Immature natural killer cell (primary cell): ENCODE measurements around the gene C19orf25. TPM values are rescaled to one million over a fixed set of nuclear protein-coding genes. Genes with fewer than 3 reads are reported as not detected.
"Not testable (repeated sequence)": the region's sequence is repeated elsewhere in the genome, so short reads cannot be mapped to it uniquely, and the experiment has no call there.

ENCODE experiments used
- DNase-seq, 3 donors: peaks; one replicate each; pipeline ENCODE4 v3.0.0; 2022; ENCODE audit warnings: mixed read lengths in 1 of 3
- H3K27ac Mint-ChIP-seq, 6 donors: one replicate each; pipeline ENCODE4 v1.8.0; 2020; ENCODE audit warnings: mixed read lengths in 6 of 6, mild to moderate bottlenecking in 5 of 6, inconsistent platforms in 4 of 6, moderate library complexity in 3 of 6
- H3K27me3 Mint-ChIP-seq, 3 donors: one replicate each; pipeline ENCODE4 v1.8.0; 2020 to 2021; ENCODE audit warnings: low read depth in 3 of 3, mild to moderate bottlenecking in 3 of 3, mixed read lengths in 3 of 3, moderate library complexity in 3 of 3, inconsistent platforms in 1 of 3
- H3K36me3 Mint-ChIP-seq, 3 donors: one replicate each; pipeline ENCODE4 v1.8.0; 2020; ENCODE audit warnings: mixed read lengths in 3 of 3, inconsistent platforms in 2 of 3, mild to moderate bottlenecking in 2 of 3
- H3K4me1 Mint-ChIP-seq, 2 donors: one replicate each; pipeline ENCODE4 v1.8.0; 2020; ENCODE audit warnings: inconsistent platforms in 2 of 2, mild to moderate bottlenecking in 2 of 2, mixed read lengths in 2 of 2, moderate library complexity in 1 of 2
- H3K4me3 Mint-ChIP-seq, 5 donors: one replicate each; pipeline ENCODE4 v1.8.0; 2020; ENCODE audit warnings: mild to moderate bottlenecking in 5 of 5, mixed read lengths in 5 of 5, inconsistent platforms in 3 of 5, moderate library complexity in 3 of 5
- H3K9me3 Mint-ChIP-seq, 6 donors: one replicate each; pipeline ENCODE4 v1.8.0; 2020; ENCODE audit warnings: mild to moderate bottlenecking in 6 of 6, mixed read lengths in 6 of 6, inconsistent platforms in 4 of 6, moderate library complexity in 3 of 6
- polyA plus RNA-seq, 3 donors: library from polyadenylated mRNA; unstranded; fragments of 300-500 nt; fragmentation: Illumina TruSeq; gene quantifications; one replicate each; pipeline ENCODE4 v1.2.3, GENCODE V29; 2021

C19orf25 gene
- polyA plus RNA-seq, 3 donors from 2014 or later: 57.4 to 61.6 (median 61.2) TPM

DNA sequence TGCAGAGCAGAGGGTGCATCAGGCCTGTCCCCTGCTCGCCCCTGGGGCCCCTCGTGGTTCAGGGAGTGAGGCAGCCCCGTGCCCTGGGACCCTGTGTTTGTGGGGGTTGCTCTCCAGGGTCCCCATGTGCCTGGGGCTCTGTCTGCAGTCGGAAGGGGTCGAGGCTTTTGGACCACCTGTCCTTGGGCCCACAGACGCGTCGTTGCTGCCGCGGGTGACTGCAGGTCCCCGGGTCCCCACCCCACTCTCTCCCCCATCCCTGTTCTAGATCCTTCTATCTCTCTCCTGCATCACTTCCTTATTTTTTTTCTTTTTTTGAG lies 9.2 kb upstream of the C19orf25 start:
- Mint-ChIP-seq H3K4me3 (no peak overlapping the region), H3K27ac (no peak overlapping the region), H3K36me3 (no peaks in the 10 kb centered on the region), H3K4me1 (peaks cover 12 to 14% of the 10 kb centered on the region in 2 donors), H3K9me3 (no peaks in the 10 kb centered on the region), H3K27me3 (peaks cover 6 to 7% (median 6%) of the 10 kb centered on the region in 3 donors)
- no peak for DNase-seq

GRCh38 chr19:1487576-1488281 lies 8.7 kb upstream of the C19orf25 start:
- Mint-ChIP-seq H3K4me3 (no peak overlapping the region), H3K9me3 (no peaks in the 10 kb centered on the region), H3K4me1 (peaks cover 12 to 14% of the 10 kb centered on the region in 2 donors), H3K36me3 (no peaks in the 10 kb centered on the region), H3K27ac (no peak overlapping the region), H3K27me3 (peaks cover 6 to 7% (median 6%) of the 10 kb centered on the region in 3 donors)
- DNase-seq: no peak

GRCh38 chr19:1486720-1487575 lies 7.9 kb upstream of the C19orf25 start:
- DNase-seq: no peak
- Mint-ChIP-seq H3K27ac (no peak overlapping the region), H3K4me1 (peaks cover 11 to 14% of the 10 kb centered on the region in 2 donors), H3K4me3 (no peak overlapping the region), H3K9me3 (no peaks in the 10 kb centered on the region), H3K36me3 (no peaks in the 10 kb centered on the region), H3K27me3 (peaks cover 6 to 7% (median 6%) of the 10 kb centered on the region in 3 donors)

DNA sequence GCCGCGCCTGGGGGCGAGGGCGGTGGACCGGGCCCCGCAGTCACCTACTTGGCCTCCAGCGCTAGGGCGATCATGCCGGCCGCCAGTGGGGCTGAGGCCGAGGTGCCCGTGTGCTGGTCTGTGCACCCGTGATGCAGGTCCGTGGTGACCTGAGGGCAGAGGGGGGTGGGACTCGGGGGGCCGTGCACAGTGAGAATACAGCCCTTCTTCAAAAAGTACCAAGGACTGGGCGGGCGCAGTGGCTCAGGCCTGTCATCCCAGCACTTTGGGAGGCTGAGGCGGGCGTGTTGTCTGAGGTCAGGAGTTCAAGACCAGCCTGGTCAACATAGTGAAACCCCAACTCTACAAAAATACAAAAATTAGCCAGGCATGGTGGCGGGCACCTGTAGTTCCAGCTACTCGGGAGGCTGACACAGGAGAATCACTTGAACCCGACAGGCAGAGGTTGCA lies 5.0 kb upstream of the C19orf25 start:
- H3K27ac Mint-ChIP-seq: no peak overlapping the region
- DNase-seq: no peak
- peaks cover 4 to 6% of the 10 kb centered on the region in 2 donors for H3K4me1 Mint-ChIP-seq
- H3K4me3 Mint-ChIP-seq: no peak overlapping the region
- no peaks in the 10 kb centered on the region for H3K9me3 Mint-ChIP-seq
- H3K27me3 Mint-ChIP-seq: peaks cover 3 to 7% (median 4%) of the 10 kb centered on the region in 3 donors
- H3K36me3 Mint-ChIP-seq: peaks cover 0 to 3% (median 0%) of the 10 kb centered on the region in 3 donors

GRCh38 chr19:1483131-1483978 lies 4.3 kb upstream of the C19orf25 start:
- Mint-ChIP-seq H3K9me3 (no peaks in the 10 kb centered on the region), H3K27ac (no peak overlapping the region), H3K4me1 (peaks cover 6 to 9% of the 10 kb centered on the region in 2 donors), H3K36me3 (peaks cover 0 to 4% (median 0%) of the 10 kb centered on the region in 3 donors), H3K4me3 (no peak overlapping the region), H3K27me3 (peaks cover 3 to 8% (median 5%) of the 10 kb centered on the region in 3 donors)
- DNase-seq: no peak

DNA sequence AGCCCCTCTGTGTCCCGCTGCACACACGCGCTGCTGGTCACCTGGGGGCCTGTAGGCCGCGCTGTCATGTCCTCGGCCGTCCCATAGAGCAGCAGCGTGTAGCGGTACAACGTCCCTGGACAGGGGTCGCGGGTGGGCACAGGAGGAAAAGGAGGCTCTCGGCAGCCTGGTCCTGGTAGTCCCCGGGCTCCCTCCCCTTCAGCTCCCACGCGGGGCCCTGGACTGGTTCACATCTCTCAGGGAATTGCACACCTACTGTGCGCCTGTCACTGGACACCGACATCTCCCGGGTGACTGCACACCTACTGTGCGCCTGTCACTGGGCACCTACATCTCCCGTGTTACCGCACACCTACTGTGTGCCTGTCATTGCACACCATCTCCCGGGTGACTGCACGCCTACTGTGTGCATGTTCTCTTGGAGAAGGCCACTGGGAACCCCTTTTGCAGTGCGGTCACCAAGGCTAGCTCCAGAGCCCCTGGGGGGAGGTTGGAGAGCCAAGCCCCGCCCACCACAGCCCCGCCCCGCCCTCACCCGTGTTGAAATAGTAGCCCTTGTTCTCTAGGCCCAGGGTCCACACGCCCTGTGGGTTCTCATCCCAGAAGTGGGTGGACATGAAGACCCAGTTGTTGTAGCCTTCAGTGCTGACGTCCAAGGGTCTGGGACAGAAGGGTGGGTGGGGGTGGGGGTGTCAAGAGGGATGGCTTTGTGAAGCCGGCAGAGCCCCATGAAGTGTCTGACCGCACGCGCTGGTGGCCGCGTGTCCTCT lies 3.5 kb upstream of the C19orf25 start:
- peaks cover 9 to 12% of the 10 kb centered on the region in 2 donors for H3K4me1 Mint-ChIP-seq
- H3K27me3 Mint-ChIP-seq: peaks cover 3 to 8% (median 5%) of the 10 kb centered on the region in 3 donors
- H3K4me3 Mint-ChIP-seq: no peak overlapping the region
- no peaks in the 10 kb centered on the region for H3K9me3 Mint-ChIP-seq
- H3K36me3 Mint-ChIP-seq: peaks cover 0 to 4% (median 0%) of the 10 kb centered on the region in 3 donors
- peak overlapping the region in 1 of 6 donors; percentile 42 for H3K27ac Mint-ChIP-seq
- no peak for DNase-seq

- Mint-ChIP-seq H3K4me3 (no peak overlapping the region), H3K4me1 (peaks cover 9 to 19% of the 10 kb centered on the region in 2 donors), H3K27ac (no peak overlapping the region), H3K9me3 (no peaks in the 10 kb centered on the region), H3K27me3 (peaks cover 3 to 8% (median 5%) of the 10 kb centered on the region in 3 donors), H3K36me3 (peaks cover 0 to 9% (median 0%) of the 10 kb centered on the region in 3 donors)
- DNase-seq: no peak
Observed at GRCh38 chr19:1481893-1482360, 2.9 kb upstream of the C19orf25 start.

- DNase-seq: no peak
- Mint-ChIP-seq H3K4me1 (peaks cover 9 to 19% of the 10 kb centered on the region in 2 donors), H3K36me3 (peaks cover 0 to 9% (median 0%) of the 10 kb centered on the region in 3 donors), H3K27me3 (peaks cover 3 to 8% (median 5%) of the 10 kb centered on the region in 3 donors), H3K4me3 (no peak overlapping the region), H3K9me3 (no peaks in the 10 kb centered on the region), H3K27ac (no peak overlapping the region)
Observed at GRCh38 chr19:1481224-1481892, 2.3 kb upstream of the C19orf25 start.

- Mint-ChIP-seq H3K4me3 (peak overlapping the region; percentile 6 to 68 (median 54)), H3K27me3 (peaks cover 5 to 10% (median 8%) of the 10 kb centered on the region in 3 donors), H3K4me1 (peaks cover 9 to 23% of the 10 kb centered on the region in 2 donors), H3K27ac (peak overlapping the region in 1 of 6 donors; percentile 13)
- not testable (repeated sequence) for H3K9me3 Mint-ChIP-seq, H3K36me3 Mint-ChIP-seq, DNase-seq
Observed at GRCh38 chr19:1477056-1477455, 2.0 kb downstream of the C19orf25 start.

DNA sequence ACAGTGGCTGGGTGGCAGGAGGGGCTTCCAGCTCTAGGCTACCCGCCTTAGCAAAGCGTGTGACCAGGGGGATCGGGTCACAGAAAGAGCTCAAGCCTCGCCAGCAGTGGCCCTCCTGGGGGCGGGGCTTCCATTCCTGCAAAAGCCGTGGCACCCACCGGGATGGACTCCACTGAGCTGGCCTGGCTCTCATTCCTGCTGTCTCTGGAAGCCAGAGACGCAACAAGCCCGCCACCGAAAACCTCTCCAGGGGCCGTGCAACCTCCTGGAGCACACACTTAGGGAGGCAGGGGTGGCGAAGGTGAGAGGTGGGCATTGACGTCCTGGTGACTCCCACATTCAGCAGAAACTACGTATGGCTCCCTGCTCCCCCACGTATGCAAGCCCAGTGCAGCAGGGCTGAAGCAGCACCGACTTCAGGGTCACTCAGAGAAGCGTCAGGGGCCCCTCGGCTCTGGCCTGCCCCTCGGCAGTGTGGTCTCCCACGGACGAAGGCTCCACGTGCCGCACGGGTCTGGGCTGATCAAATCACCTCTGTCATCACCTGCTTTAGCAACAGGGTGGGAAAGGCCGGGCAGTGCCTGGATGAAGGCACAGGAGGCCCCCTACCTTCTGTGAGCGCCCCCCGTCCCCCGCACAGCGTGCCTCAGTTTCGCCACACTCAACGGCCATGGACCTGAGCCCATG lies 3.1 kb downstream of the C19orf25 start:
- Mint-ChIP-seq H3K27ac (no peak overlapping the region), H3K36me3 (peaks cover 0 to 9% (median 0%) of the 10 kb centered on the region in 3 donors), H3K27me3 (peaks cover 5 to 12% (median 10%) of the 10 kb centered on the region in 3 donors), H3K9me3 (peaks cover 0 to 2% (median 0%) of the 10 kb centered on the region in 6 donors), H3K4me3 (no peak overlapping the region), H3K4me1 (peaks cover 9 to 28% of the 10 kb centered on the region in 2 donors)
- DNase-seq: no peak

DNA sequence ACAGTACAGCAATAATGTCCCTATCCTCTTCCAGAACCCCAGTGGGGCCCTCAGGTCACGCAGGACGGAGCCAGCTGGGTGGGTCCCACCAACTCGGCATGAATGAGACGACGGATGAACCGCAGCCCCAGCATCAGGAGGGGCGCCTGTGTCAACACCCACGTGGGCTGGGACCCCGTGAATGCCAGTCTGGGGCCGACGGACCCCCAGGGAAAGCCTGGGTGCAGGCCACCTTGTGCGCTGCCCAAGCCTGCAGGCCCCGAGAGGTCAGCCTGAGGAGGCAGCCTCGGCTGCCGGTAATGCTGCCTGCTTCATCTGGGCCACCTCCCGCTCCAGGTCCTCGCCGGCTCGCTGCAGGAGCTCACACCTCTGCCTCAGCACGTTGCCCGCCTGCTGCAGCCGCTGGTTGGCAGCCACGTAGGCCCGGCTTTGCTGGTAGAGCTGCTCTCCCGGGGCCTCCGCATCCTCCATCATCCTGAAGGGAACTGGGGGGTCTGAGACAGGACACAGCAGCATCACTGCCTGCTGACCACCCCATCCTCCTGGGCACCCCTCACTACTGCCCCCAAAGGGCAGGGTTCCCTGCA lies 4.2 kb downstream of the C19orf25 start:
- Mint-ChIP-seq H3K36me3 (peaks cover 0 to 9% (median 0%) of the 10 kb centered on the region in 3 donors), H3K4me3 (no peak overlapping the region), H3K4me1 (peaks cover 9 to 31% of the 10 kb centered on the region in 2 donors), H3K27me3 (peaks cover 5 to 16% (median 10%) of the 10 kb centered on the region in 3 donors), H3K9me3 (peaks cover 0 to 2% (median 0%) of the 10 kb centered on the region in 6 donors), H3K27ac (no peak overlapping the region)
- DNase-seq: no peak
